BE2C (cell line): ENCODE data around the gene POLR2L.

Experiments
- DNase-seq: peaks from one replicate; pipeline ENCODE4 v3.0.0-alpha.2; 2020
- H3K27me3 ChIP-seq: fragments of 250-450 bp; sonication (Bioruptor Pico); 2 replicates; pipeline ENCODE4 v1.5.1; 2020; ENCODE audit warnings: mild to moderate bottlenecking
- H3K36me3 ChIP-seq: fragments of 250-450 bp; sonication (Bioruptor Pico); 2 replicates; pipeline ENCODE4 v1.5.1; 2020; ENCODE audit warnings: mild to moderate bottlenecking
- H3K4me1 ChIP-seq: fragments of 250-450 bp; sonication (Bioruptor Pico); 2 replicates; pipeline ENCODE4 v1.5.1; 2020
- H3K4me3 ChIP-seq: 2 replicates; pipeline ENCODE4 v1.5.1; 2011; ENCODE audit warnings: low read depth, low read length
- H3K9me3 ChIP-seq: fragments of 250-450 bp; sonication (Bioruptor Pico); 2 replicates; pipeline ENCODE4 v1.5.1; 2020
- TF ChIP-seq, protein P1 (sequence below): IDR thresholded peaks from 2 replicates; pipeline ENCODE4 v1.5.1; 2012; ENCODE audit warnings: mild to moderate bottlenecking, low read depth, low read length

Gene POLR2L

GRCh38 chr11:877565-877964 is 35.2 kb upstream of the POLR2L start:
- TF ChIP-seq, protein P1, sequence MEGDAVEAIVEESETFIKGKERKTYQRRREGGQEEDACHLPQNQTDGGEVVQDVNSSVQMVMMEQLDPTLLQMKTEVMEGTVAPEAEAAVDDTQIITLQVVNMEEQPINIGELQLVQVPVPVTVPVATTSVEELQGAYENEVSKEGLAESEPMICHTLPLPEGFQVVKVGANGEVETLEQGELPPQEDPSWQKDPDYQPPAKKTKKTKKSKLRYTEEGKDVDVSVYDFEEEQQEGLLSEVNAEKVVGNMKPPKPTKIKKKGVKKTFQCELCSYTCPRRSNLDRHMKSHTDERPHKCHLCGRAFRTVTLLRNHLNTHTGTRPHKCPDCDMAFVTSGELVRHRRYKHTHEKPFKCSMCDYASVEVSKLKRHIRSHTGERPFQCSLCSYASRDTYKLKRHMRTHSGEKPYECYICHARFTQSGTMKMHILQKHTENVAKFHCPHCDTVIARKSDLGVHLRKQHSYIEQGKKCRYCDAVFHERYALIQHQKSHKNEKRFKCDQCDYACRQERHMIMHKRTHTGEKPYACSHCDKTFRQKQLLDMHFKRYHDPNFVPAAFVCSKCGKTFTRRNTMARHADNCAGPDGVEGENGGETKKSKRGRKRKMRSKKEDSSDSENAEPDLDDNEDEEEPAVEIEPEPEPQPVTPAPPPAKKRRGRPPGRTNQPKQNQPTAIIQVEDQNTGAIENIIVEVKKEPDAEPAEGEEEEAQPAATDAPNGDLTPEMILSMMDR: no peak
- Histone ChIP-seq H3K4me1 (no peaks in the 10 kb centered on the region), H3K27me3 (no peaks in the 10 kb centered on the region), H3K4me3 (no peak overlapping the region), H3K9me3 (no peaks in the 10 kb centered on the region), H3K36me3 (no peaks in the 10 kb centered on the region)
- DNase-seq: peak; percentile 69

GRCh38 chr11:876545-876944 is 34.2 kb upstream of the POLR2L start:
- Histone ChIP-seq H3K27me3 (no peaks in the 10 kb centered on the region), H3K36me3 (no peaks in the 10 kb centered on the region), H3K9me3 (no peaks in the 10 kb centered on the region), H3K4me1 (no peaks in the 10 kb centered on the region), H3K4me3 (no peak overlapping the region)
- TF ChIP-seq, protein P1: no peak
- DNase-seq: no peak

DNA sequence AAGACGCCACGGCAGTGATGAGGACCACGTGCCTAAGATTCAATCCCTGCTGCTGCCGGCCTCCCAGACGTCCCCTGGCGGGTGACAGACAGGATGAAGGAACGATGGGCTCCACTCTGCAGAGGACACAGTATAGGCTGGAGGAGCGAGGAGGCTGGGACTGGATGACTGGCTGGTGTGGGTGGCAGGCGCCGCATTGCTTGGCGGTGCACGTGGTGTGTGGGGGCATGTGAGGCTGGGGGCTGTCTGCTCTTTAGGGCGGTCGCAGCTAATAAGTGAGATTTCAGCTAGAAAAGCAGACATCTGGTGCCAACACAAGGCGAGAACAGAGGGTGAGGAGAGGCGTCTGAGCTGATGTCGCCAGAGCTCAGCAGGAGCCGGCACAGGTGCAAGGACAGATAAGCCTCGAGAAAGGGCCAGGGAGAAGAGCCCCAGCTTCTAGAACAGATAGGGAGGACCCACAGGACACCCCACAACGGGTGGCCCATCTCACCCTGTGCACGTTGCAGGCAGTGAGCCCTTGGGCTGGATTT is 33.5 kb upstream of the POLR2L start:
- TF ChIP-seq, protein P1: no peak
- Histone ChIP-seq H3K4me1 (no peaks in the 10 kb centered on the region), H3K4me3 (no peak overlapping the region), H3K36me3 (no peaks in the 10 kb centered on the region), H3K9me3 (no peaks in the 10 kb centered on the region), H3K27me3 (no peaks in the 10 kb centered on the region)
- no peak for DNase-seq

- H3K4me3 ChIP-seq: no peak overlapping the region
- TF ChIP-seq, protein P1: no peak
- H3K27me3 ChIP-seq: no peaks in the 10 kb centered on the region
- no peaks in the 10 kb centered on the region for H3K4me1 ChIP-seq
- no peaks in the 10 kb centered on the region for H3K36me3 ChIP-seq
- H3K9me3 ChIP-seq: no peaks in the 10 kb centered on the region
- DNase-seq: no peak
These were observed 32.9 kb upstream of the POLR2L start for GRCh38 chr11:875203-875602.

DNA sequence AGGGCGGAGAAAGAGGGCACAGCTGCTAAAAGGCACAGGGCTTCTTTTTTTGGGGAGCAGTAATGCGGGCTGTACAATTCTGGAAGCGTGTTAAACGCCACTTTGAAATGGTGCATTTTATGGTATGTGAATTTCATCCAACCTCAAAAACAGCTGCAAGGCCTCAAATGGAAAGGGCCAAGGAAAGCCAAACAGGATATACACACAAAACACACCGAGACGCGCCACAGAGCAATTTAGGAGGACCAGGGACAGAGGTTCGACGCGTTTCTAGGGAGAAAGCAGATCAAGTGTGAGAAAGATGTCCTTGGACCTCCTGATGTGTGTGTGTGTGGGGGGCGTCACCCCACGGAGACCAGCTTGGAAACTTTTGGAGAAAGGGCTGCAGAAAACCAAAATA is 31.4 kb upstream of the POLR2L start:
- H3K36me3 ChIP-seq: no peaks in the 10 kb centered on the region; the same call in 1 of the 2 replicates
- TF ChIP-seq, protein P1: no peak
- no peaks in the 10 kb centered on the region for H3K27me3 ChIP-seq

DNA sequence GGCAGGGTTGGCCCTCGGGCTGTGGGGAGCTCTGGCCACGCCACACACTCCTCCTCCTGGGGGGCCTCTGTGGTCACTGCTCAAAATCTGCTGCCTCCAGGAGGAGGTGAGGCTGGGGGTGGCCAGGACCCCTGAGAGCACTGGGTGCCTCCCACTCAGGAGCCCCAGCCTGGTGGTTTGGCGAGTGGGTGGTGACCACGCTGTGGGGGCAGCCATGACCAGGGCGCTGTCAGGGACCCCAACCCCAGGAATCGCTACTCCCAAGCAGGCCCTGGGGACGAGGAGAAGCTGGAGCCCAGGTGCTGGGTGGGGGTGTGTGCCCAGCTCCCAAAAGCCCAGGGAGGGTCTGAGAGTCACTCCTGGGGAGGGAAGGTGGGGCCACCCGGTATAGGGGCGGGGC is 30.5 kb upstream of the POLR2L start:
- H3K4me1 ChIP-seq: no peaks in the 10 kb centered on the region
- H3K36me3 ChIP-seq: no peaks in the 10 kb centered on the region; the same call in 1 of the 2 replicates

More for the DNA sequence above, 31.4 kb upstream of the POLR2L start:
- Histone ChIP-seq H3K4me1 (no peaks in the 10 kb centered on the region), H3K4me3 (no peak overlapping the region), H3K9me3 (no peaks in the 10 kb centered on the region)
- no peak for DNase-seq

More for the DNA sequence above, 30.5 kb upstream of the POLR2L start:
- TF ChIP-seq, protein P1: no peak
- H3K4me3 ChIP-seq: no peak overlapping the region
- no peaks in the 10 kb centered on the region for H3K27me3 ChIP-seq
- H3K9me3 ChIP-seq: no peaks in the 10 kb centered on the region
- no peak for DNase-seq
